ENCODE data around the gene CCDC117.
A peak's percentile ranks its signal among the peaks of the same experiment; 100 is the strongest.

CCDC117 gene

DNA sequence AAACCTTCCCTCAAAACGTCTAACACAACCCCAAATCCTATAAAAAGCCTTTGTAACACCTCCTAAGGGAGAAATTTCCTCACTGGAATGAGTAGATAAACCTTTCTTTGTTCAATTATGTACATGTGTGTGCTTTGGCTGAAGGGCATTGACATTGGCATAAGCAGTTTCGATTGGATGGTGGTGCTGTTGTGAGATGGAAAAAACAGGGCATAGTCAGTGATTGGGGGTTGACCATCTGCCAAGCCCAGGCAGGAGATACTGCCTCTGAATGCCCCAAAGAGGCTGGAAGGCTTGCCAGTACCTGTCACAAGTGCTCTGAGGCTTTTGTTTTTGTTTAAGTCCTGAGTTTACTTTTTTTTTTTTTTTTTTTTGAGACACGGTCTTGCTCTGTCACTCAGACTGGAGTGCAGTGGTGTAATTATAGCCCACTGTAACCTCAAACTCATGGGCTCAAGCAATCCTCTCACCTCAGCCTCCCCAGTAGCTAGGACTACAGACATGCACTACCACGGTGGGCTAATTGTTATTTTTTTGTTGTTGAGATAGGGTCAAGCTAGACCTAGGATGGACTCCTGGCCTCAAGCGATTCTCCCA lies 1.2 kb upstream of the CCDC117 start:
- no peak for DNase-seq

DNA sequence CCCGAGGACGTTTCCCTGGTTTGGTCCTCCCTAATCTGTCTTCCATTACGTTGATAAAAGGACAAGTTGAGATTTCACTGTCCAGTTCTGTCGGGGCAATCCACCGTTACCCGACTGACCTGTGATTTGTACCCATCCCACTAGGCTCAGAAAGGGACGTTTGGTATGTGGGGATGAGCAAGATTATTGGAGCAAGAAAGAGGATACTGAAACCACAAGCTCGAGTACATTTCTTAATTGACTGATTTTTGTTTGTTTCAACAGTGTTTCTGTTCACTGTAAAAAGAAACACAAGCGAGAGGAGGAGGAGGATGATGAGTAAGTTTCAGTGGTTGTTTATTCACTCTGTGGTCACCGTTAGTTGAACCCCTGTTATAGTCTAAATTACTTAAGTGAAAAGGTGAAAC lies 969 bp downstream of the CCDC117 start:
- DNase-seq, result no peak

DNA sequence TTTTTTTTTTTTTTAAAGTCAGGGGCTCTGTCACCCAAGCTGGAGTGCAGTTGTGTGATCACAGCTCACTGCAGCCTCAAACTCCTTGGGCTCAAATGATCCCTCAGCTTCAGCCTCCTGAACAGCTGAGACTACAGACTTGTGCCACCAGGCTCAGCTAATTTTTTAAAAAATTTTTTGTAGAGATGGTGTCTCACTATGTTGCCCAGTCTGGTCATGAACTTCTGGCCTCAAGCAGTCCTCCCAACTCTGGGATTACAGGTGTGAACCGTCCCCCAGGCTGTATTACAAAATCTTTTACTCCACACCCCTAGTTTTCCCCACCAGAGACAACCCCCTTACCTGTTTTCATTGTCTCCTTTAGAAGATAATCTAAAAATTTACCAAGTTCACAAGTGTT lies 1.9 kb downstream of the CCDC117 start:
- DNase-seq, result no peak

DNA sequence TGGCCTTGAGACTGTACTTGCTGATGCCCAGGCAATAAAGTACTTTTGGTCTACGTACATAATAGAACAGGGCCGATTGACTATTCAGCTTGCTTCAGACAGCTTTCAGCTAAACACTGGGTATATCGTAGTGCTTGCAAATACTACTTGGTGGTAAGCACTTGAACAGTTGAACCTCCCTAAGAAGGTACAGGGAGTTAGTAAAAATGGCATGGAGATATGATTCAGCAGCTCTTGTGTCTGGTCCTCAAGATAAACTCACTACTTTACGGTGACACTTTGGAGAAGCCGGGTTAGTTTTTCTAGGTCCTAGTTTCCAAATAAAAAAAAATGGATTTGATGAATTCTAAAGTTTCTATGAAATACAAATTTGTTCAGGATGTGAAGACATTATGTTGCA lies 7.3 kb downstream of the CCDC117 start:
- no peak for DNase-seq

DNA sequence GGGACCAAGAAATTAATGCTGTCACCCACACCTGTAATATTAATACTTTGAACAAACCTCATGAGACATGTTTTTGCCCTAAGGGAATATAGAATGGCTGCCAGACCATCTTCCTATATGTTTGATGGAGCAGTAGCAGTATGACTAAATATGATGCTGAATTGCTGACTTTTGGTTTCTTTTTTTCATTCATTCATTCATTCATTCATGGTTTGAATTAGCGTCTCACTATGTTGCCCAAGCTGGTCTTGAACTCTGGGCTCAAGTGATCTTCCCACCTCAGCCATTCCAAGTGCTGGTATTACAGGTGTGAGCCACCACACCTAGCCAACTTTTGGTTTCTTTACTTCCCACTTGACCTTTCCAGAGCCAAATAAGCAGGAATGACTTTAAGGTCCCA lies 7.8 kb downstream of the CCDC117 start:
- no peak for DNase-seq

DNA sequence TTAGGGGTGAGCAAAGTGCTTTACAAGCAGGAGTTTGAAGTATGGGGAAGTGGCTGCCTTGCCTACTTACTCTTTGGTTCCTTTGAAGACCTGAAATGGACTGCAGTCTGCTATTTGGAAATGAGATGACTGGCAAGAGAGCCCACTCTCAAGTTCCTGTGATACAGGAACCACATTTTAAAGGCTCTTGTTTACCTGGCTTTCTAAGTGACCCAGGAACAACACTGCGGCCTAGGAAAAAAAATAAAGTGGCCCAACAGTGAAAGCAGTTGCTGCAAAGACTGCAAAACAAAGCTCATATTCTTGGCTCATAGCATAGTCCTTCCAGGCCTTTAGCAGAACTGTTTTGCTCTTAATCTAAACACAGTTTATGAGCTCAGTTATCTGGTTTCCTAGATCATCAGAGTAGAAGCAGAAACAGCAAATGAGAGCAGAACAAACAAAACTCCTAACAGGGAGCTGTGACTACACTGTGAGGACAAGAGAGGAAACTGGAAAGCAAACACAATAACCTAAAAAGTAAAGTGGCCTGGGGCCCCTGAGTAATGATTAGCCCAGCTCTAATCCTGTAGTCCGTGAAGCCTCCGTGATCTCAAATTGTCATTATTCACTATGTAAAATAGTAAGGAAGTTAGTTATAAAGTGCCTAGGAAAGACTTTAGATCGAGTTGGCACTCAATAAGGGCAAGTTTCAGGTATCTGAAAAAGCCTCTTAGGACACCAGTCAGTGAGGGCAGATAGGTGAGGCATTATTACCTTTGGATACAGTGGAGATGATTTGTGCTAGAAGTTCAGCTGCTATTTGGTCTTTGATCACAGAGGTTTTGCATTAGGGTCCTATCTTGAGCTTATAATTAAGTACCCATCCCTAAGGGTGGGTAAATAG lies 11.5 kb downstream of the CCDC117 start:
- no peak for DNase-seq

DNA sequence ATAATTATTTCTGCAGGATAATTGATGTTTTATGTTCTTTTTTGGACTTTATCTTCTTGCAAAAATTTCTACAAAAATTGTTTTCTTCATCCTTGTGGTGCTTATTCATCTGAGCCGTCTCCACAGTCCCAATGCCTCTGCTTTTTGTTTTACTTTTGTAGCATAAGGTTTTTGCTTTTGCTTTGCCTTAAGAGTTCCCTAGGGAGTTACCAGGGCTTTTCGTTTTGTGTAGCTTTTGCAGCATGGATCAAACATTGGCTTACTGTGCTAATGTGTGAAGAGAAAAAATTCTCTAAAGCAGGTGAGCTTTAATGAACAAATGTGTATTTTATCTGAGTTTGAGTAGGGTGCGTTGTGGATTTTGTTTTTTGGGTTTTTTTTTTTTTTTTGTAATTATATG lies 16.1 kb downstream of the CCDC117 start:
- no peak for DNase-seq

DNA sequence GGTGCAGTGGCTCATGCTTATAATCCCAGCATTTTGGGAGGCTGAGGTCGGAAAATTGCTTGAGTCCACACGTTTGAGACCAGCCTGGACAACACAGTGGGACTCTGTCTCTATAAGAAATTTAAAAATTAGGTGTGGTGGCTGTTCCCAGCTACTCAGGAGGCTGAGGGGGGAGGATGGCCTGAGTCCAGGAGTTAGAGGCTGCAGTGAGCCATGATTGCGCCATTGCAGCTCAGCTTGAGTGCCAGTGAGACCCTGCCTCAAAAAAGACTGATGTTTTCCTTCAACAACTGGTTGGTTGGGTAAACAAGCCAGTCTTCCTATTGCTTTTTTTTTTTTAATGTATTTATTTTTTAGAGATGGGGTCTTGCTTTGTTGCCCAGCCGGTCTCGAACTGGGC lies 18.6 kb downstream of the CCDC117 start:
- DNase-seq, result no peak

DNA sequence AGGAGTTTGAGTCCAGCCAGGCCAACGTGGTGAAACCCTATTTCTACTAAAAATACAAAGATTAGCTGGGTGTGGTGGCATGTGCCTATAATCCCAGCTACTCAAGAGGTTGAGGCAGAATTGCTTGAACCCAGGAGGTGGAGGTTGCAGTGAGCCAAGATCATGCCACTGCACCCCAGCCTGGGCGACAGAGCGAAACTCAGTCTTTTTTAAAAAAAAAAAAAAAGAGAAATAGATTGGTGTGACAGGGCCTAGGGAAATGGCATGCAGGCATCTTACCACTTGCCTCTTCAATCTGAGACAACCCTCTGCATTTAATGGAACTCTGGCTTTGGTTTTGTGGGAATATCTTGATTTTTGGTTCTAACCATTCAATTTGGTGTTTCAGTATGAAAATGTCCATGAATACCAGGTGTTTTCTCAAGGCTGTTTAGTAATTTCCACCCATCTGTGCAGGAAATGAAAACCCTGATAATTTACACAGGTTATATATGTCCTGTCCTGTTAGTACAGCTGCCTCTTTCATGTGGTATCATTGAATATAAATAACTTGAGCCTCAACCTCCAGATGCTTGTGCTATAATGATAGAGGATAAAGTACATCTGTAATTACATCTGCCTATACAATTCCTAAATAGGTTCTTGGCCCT lies 19.5 kb downstream of the CCDC117 start:
- DNase-seq, result no peak

DNA sequence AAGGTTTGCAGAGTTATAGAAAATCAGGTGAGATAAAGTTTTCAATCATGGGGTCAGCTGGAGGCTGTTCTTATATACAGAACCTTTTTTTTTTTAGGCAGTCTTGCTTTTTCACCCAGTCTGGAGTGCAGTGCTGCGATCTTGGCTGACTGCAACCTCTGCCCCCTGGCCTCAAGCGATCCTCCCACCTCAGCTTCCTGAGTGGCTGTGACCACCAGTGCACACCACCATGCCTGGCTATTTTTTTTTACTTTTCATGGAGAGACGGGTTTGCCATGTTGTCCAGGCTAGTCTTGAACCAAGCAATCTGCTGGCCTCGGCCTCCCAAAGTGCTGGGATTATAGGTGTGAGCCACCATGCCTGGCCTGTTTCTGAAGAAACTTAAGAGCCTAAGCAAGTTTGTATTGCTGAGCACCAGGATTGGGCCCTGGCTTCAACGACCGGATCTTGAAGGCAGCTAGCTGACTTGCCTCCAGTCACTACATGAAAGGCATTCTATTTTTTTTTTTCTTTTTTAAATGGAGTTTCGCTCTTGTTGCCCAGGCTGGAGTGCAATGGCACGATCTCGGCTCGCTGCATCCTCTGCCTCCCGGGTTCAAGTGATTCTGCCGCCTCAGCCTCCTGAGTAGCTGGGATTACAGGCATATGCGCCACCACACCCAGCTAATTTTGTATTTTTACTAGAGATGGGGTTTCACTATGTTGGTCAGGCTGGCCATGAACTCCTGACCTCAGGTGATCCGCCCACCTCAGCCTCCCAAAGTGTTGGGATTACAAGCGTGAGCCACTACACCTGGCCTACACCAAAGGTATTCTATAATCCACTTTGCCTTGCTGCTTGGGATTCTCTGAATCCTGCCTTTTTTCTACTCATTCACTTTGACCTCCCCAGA lies 20.2 kb downstream of the CCDC117 start:
- no peak for DNase-seq

DNA sequence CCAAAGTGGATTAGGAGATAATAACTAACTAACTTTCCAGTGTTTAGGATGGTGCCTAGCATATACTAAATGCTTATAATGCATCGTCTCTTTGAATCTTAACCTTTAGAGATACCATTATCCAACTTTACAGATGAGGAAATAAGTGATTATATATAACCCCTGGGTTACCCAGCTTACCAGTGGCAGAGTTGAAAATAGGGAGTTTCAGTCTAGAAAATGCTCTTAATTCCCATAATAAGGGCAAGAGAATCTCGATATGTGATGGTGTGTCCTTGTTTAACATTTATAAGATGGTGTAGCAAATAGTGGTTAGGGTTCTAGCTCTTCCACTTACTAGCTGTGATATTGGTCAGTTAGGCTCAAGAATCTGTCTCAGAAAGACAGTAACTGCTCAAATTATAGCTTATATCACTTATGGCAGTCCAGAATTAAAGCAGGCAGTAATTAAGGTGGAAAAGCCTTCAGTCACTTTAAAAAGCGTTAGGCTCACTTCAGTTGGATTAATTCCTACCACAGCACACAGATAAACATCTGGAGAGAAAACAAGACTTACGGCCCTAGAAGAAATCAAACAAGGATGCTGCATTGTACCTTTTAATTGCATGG lies 21.6 kb downstream of the CCDC117 start:
- DNase-seq, result no peak

DNA sequence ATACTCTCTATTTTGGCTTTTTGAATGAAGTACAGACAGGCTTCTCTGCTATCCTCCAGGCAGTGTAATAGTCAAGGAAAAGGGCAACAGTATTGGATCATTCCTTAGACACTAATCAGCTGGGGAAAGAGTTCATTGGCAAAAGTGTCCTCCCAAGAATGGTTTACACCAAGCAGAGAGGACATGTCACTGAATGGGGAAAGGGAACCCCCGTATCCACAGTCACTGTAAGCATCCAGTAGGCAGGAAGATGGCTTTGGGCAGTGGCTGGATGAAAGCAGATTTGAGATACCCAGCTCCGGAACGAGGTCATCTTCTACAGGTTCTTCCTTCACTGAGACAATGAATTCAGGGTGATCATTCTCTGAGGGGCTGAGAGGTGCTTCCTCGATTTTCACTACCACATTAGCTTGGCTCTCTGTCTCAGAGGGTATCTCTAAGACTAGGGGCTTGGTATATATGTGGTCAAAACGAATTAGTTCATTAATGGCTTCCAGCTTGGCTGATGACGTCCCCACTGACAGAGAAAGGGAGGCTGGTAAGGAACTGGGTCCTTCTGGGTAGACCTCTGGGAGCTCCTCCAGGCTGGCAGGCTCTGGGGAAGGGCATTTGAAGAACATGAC lies 22.7 kb downstream of the CCDC117 start:
- DNase-seq, result no peak

DNA sequence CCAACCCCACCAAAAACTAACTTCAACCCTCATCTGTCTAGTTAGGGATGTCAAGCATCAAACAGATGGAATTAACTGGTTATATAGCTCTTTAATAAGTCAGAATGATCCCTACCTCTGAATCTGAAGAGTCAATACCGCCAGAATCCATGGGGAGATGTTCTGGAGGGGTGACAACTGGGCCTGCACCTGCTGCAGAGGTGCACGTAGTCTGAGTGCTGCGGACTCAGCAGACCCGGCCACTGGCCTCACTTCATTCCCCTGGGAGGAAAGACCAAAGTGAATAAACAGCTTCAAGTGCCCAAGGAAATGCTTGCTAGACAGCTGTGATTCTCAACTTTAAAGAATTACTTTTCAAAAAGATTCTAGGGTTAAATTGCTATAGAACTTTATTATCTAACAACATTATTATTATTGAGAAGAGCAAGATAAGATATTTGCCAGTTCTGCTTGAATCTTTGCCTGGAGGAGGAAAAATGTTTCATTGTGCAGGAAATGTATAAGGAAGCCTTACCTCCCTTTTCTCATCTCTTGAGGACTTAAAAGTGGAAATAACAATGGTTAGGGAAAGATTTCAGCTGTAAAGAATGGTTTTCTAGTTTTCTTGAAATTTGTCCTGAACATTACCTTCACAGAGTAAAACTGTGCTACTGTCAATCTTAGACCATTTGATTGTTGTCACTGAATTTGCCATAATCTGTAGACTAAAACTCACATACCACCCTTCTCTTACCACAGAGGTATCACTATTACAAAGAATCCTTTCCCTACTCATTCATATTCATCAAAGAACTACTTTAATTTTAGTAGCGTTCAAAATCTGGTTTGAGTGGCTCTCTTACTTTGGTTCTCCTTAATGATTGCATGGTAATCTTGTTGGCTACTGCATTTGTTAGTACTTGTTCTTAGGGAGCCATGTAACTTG lies 23.7 kb downstream of the CCDC117 start:
- no peak for DNase-seq

DNA sequence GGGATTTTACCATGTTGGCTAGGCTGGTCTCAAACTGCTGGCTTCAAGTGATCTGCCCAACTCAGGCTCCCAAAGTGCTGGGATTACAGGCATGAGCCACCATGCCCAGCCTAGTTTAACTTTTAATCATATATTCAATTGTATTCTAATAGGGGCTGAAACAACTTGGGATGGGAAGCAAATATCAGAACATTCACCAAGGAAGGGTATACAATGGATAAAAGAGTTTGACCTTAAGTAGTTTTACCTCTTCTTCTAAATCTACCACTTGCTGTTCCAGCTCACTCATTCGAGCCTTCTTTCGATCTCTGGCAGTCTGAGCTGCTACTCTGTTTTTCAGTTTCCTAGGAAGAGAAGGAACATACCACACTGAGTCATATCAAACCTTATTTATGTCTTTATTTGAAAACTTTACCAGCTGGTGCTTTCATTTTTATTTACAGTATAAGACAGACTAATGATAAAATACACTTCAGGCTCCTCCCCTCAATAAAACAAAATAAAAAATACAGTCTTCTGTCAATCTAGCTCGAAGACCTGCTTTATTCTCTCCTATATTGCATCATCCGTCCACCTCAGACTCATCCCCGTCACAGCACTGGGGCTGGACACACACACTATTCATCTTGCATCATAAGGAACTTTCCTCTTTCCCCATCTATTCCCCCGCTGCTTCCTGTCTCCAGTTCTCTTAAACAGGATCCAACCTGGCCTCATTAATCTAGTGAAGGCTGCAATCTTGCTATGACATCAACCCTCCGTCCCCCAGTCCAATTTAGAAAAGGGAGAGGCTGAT lies 26.5 kb downstream of the CCDC117 start:
- DNase-seq, result no peak

DNA sequence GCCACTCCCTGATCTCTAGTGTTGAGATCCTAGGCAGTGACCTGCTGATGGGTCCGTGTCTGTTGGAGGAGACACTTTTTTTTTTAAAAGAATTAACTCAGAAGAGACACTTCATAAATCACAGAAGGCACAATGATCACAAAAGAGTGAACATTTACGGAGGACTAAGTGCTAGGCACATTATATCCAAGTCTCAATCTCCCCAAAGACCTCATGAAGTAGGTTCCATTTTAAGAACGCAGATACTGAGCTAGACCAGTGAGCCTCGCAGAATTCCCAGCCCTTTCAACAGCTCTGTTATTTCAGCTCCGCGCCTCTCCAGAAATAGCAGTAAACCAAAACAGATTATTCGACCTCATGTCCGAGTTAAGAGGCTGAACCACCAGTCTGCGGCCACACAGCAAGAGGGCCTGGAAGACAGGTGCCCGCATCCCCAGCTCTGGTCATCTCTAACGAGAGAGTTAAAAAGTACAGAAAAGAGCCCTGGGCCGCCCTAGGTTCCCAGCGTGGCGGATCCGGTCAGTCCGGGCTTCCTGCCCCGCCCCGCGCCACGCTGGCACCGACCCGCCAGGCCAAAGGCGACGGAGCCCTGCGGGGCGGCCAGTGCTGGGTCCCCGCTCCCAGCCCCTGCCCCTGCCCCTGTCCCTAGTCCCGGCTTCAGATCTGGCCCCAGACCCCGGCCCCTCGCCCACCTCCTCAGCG lies 27.3 kb downstream of the CCDC117 start:
- DNase-seq, result no peak

DNA sequence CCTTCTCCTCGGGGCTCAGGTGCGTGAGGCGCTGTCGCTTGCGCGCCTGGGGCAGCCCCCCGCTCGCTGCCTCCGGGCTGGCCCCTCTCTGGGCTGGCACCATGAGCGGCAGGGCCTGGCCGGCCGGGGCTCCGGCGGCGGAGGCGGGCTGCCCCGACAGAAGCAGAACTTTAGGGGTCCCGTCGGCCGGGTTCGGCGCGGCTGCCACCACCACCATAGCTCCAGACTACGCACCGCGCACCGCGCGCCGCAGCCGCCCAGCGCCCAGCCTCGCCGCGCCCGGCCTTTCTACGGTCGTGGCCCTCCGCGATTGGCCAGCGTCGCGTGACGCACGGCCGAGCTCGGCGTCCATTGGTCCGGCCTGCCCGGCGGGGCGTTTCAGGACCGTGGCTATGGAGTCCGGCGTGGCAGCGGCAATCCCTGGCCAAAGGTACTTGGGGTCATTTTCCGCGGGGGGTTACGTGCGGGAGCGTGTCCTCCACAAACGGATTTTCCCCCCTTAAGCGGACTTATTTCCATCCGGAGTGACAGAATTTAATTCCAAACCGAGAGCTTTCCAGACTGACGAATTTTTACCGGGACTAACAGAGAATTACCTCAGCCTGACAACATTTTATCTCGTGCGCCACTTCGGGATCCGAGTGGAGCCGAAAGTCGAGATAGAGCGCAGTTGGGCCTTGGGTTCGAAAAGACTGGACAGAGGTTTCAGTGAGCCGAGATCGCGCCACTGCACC lies 28.0 kb downstream of the CCDC117 start, which contains the start of gene XBP1:
TSS of gene XBP1 (minus strand) at position 262 of the 734 bp plus-strand sequence.
- peak; percentile 83 for DNase-seq

DNA sequence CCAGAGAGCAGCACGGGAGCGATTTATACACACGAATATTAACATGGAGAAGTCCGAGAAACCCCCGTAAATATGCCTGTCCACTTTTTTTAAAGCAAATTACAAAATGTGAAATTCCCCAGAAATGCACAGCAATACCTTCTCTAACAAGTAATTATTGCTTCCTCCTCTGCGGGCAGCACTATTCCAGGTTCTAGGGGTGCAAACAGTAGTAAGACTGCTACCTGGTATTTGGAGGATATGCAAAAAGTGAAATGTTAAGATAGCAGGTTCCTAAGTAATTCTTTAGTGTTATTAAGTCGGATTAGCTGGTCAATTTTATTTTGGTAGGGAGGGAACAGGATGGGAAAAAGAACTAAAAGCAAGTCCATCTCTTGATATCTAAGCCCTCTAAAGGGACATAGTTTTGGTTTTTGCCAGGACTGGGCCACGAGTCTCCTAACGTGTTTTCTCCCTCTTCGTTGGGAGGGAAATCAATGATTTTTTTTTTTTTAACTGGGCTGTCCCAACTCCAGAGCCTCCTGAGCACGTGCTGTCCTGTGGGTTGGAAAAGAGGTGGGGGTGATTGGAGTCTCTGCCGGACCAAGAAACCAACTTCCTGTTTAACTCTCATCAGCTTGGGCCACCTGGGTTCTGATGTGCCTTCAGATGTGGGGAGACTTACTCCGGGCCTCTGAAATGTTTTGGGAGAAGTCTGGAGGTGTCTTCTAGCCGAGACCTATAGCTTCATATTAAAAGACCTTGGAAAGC lies 29.5 kb downstream of the CCDC117 start:
- no peak for DNase-seq

DNA sequence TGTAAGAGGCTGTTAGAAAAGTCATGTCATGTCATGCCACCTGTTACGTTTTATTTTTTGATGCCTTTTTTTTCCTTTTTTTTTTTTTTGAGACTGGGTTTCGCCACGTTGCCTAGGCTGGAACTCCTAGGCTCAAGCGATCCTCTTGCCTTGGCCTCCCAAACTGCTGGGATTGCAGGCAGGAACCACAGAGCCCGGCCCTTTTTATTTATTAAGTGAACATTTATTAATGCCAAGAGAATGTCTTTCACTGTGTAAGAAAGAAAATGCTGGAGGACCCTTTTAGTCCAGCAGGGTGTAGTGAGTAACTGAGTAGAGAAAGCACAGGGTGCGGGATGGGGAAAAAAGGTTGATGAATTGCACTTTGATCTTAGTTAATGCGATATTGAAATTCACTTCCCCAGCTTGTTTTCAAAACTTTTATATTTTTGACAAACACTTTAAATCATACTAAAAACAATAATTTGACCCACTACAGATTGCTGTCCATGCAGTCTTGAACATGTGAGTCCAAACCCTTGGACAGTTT lies 30.2 kb downstream of the CCDC117 start:
- DNase-seq, result no peak

Data from activated gamma-delta T cell treated with Interleukin-2 at 50 U/mL for 16 hours (primary cell).